ENCODE data around the gene NEURL2.
"Not testable (repeated sequence)": the region's sequence is repeated elsewhere in the genome, so short reads cannot be mapped to it uniquely, and the experiment has no call there.

The NEURL2 gene

DNA sequence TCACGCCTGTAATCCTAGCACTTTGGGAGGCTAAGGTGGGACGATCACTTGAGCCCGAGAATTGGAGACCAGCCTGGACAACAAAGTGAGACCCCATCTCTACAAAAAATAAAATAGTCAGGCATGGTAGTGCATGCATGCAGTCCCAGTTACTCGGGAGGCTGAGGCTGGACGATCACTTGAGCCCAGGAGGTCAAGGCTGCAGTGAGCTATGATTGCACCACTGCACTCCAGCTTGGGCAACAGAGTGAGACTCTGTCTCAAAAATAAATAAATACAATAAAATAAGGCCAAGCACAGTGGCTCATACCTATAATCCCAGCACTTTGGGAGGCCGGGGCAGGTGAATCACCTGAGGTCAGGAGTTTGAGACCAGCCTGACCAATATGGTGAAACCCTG, 10.3 kb upstream of the NEURL2 start:
- DNase-seq (ENCODE audit: low read depth in 2 of 3, low spot score in 1 of 3): not testable (repeated sequence)

DNA sequence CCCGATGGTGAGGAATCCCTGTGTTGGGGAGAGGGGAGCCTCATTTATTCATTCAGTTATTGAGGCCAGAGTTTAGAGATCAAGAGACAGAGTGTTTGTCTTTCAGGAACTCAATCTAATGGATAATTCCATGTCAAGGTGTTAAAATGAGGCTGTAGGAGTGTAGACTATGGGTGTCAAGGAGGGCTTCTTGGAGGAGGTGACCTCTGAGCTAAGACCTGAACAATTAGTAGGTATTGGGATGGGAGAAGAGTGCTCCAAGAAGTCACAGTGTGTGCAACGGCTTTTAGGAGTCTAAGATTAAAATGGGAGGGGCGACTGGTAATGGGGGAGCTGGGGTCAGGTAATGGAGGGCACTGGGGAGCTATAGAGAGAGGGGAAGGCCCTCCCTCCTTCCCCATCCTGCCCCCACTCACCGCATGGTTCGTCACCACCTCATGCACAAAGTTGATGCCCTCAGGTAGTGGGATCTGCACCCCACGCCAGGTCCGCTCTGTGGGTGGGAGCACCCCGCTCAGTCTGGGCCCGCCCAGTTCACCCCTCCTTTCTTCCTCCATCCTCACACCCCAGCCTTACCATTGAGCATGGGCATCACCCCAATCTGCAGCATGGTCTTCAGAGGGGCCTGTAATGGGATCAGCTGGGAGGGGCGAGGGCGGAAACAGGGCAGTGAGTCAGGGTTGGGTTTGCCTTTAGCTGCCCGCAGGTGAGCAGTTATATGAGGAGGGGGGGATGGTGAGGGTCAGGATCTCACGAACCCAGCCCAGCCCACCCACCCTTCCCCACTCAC, 8.2 kb upstream of the NEURL2 start:
- DNase-seq (ENCODE audit: low read depth in 2 of 3, low spot score in 1 of 3): no peak

DNA sequence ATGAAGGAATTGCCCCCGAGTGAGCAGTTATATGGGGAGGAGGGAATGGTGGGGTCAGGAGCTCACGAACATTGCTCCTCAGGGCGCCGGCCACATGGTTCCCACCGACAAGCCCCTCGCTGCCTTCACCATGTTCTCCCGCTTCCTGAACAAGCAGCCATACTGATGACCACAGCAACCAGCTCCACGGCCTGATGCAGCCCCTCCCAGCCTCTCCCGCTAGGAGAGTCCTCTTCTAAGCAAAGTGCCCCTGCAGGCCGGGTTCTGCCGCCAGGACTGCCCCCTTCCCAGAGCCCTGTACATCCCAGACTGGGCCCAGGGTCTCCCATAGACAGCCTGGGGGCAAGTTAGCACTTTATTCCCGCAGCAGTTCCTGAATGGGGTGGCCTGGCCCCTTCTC, 7.3 kb upstream of the NEURL2 start:
- no peak for DNase-seq (ENCODE audit: low read depth in 2 of 3, low spot score in 1 of 3)

DNA sequence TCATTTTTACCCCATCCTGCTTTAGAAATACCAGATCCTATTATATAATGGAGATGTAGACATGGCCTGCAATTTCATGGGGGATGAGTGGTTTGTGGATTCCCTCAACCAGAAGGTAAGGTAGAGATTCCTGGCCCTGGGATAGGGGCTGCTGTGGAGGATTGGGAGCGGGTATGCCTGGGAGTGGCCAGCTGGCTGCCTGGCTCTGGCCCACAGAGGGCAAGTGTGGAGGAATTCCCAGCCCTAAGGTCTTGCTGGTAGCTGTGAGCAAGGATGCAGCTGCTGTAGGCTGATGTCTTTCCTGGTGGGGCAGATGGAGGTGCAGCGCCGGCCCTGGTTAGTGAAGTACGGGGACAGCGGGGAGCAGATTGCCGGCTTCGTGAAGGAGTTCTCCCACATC, 6.7 kb upstream of the NEURL2 start:
- no peak for DNase-seq (ENCODE audit: low read depth in 2 of 3, low spot score in 1 of 3)

DNA sequence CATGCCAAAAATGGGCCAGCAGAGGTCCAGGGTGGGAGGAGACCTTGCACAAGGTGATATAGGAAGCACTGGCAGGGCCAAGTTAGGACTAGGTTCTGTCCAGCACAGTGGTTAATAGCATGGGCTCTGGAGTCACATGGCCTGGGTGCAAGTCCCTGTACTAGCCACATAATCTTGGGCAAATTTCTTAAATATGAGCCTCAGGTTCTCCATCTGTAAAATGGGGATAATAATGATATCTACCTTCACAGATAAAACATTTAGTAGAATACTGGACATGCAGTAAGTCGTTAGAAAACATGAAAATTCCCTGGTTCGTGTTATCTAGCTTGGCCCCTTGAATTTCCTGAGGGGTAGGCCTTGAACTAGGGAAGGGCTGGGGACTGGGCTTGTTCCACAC, 6.3 kb upstream of the NEURL2 start:
- no peak for DNase-seq (ENCODE audit: low read depth in 2 of 3, low spot score in 1 of 3)

DNA sequence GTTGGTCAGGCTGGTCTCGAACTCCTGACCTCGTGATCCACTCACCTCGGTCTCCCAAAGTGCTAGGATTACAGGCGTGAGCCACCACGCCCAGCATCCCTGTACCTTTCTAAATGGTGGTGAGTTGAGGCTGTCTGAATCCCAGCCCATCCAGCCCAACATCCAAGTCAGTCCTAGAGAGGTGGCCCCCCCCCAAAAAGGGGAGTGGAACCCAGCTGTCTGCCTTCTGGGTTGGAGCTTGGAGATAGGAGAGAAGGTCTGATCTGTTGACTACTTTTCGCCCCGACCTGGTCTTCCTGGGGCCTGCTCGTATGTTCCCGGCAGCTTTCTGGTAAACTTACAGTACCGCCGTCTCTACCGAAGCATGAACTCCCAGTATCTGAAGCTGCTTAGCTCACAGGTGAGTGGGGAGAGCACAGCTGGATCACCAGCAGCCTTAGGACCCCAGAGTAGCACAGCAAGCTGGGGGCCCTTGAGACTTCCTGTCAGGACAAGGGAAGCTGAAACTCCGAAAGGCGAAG, 5.7 kb upstream of the NEURL2 start:
- DNase-seq (ENCODE audit: low read depth in 2 of 3, low spot score in 1 of 3): no peak

DNA sequence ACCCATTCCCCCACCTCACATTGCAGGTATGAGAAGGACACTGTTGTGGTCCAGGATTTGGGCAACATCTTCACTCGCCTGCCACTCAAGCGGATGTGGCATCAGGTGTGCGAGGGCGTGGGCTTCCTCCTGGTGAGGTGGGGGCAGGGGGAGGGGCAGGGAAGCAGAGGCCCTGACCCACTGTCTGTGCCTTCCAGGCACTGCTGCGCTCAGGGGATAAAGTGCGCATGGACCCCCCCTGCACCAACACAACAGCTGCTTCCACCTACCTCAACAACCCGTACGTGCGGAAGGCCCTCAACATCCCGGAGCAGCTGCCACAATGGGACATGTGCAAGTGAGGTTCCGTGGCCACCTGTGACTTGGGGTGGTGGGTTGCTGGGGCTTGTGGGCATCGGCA, 3.8 kb upstream of the NEURL2 start:
- DNase-seq (ENCODE audit: low read depth in 2 of 3, low spot score in 1 of 3): no peak

DNA sequence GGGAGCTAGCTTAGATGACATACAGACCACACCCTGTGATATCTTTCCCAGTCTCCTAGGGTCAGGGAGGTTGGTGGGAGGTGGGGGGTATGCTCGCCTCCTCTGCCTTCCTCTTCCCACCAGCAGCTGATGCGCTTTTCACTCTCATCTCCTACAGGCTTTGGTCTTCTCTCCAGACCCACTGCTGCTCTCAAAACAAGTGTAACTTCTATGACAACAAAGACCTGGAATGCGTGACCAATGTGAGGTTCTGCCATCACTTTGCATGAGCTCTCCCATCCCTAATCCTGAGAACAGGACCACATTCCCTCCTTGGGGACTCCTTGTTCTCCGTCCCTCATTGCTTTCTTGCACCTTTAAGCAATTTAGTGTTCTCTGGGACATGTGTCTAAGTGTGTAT, 2.8 kb upstream of the NEURL2 start:
- no peak for DNase-seq (ENCODE audit: low read depth in 2 of 3, low spot score in 1 of 3)

DNA sequence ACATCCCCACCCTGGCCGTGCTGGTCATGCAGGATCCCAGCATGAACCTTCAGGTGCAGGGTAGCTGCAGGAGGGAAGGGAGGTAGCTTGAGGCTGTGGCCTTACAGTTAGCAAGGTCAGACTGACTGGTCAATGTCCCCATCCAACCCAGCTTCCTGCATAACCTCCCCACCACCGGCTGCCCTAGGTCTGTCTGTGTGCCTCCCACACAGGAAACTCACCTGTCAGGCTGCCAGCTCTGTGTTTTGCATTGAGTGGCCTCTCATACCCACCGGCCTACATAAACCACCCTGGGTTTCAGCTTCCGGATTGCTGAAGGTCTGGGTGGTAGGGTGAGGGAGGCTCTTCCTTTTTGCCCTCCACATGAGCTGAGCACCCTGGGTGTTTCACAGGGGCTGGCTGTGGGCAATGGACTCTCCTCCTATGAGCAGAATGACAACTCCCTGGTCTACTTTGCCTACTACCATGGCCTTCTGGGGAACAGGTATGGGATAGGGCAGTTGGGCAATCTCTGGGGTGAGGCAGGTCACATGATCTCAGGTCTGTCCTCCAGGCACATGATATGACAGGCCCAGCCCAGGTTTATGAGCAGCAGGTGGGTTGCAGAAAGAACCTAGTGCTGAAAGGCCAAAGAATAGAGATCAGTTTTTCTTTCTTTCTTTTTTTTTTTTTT, 2.0 kb upstream of the NEURL2 start:
- DNase-seq (ENCODE audit: low read depth in 2 of 3, low spot score in 1 of 3): no peak

DNA sequence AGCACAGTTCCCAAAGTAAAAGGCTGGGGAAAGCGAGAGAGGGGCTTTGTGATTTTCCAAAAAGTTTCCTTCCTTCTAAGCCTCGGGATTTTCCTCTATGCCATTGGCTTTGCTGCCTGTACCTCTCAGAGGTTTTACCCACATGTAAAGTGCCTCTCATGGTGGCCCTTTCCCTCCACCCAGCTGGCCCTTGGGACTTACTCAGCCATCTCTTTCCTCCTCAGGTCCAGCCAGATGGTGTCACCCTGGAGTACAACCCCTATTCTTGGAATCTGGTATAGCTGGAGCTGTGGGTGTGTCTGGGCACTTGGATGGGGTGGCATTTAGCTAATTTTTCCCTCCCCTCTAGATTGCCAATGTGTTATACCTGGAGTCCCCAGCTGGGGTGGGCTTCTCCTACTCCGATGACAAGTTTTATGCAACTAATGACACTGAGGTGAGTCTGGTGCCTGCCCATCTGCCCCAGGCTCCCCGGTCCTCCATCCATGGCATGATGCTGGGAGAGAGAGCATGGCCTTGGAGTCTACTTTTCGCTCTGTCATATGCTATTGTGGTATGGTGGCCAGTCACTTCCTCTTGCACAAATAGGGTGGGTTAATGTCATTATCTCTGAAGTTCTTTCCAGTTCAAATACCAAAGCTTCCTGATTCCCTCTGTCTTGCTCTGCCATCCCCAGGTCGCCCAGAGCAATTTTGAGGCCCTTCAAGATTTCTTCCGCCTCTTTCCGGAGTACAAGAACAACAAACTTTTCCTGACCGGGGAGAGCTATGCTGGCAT, 1.2 kb upstream of the NEURL2 start:
- DNase-seq (ENCODE audit: low read depth in 2 of 3, low spot score in 1 of 3): no peak

DNA sequence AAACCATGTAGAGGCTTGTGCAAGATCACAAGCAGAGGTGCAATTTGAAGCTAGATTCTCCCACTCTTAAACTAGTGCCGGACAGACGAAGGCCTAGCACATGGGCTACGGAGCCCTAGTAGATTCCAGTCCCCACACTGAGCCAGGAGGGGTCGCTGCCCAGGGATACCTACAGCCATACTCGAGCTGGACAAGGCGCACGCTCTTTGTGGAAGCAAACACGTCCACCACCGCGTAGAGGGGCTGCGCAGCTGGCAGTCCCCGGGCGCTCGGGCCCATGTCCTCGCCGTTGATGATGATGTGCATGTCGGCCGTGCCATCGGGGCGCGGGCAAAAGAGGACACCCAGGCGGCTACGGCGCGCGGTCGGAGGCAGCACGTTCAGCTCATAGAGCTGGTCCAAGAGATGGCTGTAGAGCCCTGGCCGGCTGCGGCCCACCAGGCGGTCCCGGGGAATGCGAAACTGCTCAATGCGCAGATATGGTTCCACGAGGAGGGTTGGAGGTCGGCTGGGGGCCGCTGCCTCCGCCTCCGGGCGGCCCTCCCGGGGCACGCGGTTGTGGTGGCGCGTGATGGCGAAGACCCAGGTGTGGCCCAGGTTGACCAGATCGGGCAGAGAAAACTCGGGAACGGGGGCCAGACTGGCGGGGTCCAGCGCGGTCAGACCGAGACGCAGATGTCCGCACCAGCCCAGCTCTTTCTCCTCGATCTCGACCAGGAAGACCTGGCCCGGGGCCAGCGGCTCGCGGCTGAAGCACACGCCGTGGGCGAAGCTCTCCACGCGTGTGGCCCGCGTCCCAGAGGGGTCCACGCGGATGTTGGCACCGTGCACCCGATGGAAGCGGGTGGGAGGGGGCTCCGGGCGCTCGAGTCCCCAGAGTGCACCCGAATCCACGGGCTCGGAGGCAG, 677 bp downstream of the NEURL2 start:
- DNase-seq (ENCODE audit: low read depth in 2 of 3, low spot score in 1 of 3): peak; percentile 27 to 40 (median 39)

DNA sequence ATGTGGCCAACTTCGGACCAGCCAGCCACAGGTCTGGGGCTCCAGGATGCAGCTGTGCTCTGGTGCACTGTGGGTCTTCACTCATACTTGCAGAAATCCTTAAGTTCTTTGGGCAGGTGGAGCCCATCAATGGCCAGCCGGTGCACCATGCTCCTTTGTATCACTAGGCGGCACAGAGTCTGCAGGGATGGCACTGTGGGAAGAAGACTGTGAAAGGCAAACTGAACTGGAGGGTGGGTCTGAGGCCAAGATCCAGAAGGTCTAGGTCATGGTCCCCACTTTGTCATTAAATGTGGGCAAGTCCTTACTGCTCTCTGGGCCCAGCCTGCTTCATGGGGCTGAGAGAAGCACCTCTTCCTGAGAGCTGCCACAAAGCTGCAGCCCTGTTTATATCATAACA, 2.3 kb downstream of the NEURL2 start:
- DNase-seq (ENCODE audit: low read depth in 2 of 3, low spot score in 1 of 3): no peak

DNA sequence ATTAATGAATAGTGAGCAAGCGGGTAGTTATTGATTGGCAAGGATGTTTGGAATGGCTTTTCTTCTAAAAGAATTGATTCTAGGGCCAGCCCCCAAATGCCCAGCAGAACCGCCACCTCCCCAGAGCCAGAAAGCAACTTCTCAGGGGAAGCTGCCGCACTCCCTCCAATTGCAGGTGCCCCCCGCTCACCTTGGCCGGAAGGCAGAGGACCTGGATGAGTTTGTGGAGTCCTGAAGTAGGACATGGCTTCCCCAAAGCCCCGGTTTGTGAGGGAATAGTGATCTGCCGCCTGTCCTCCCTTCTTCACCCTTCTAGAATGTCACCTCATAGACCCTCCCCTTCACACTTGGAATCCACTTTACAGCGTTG, 3.7 kb downstream of the NEURL2 start, which contains the start of gene SPATA25:
TSS of gene SPATA25 (minus strand) at position 277 of the 370 bp plus-strand sequence. CDS start at position 245, 32 bp downstream.
- DNase-seq (ENCODE audit: low read depth in 2 of 3, low spot score in 1 of 3): no peak

DNA sequence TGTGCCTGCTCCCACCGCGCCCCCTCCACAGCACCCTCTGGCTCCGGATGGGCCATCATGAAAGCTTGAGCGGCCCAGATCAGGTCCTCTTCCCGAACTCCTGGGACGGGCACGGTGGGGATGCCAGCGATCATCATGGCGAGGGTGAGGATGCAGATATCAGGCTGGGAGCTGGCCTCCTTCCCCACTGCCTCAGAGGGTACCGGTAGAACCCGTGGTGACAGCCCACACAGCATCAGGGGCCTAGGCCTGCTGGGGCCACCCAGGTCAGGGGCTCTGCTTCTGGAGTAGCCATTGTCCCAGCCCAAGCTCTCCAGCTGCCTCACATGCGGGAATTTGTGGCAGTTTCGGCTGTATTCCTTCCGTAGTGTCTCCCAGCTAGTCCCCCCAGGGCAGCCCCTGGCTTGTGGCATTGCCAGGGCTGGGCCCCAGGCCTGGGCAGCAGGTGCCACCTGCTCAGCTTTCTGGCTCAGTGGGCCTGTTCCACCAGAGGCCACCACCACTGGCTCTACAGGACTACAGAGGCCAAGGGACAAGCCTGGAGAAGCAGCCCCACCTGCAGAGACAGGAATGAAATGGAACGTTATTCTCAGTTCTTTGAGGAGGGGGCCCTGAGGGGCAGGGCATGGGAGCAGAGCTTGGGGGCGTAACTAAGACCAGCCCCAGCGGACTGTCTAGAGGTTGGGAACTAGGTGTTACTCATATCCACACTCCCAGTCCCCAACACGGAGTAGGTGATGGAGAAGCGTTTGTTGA, 4.2 kb downstream of the NEURL2 start:
- no peak for DNase-seq (ENCODE audit: low read depth in 2 of 3, low spot score in 1 of 3)

DNA sequence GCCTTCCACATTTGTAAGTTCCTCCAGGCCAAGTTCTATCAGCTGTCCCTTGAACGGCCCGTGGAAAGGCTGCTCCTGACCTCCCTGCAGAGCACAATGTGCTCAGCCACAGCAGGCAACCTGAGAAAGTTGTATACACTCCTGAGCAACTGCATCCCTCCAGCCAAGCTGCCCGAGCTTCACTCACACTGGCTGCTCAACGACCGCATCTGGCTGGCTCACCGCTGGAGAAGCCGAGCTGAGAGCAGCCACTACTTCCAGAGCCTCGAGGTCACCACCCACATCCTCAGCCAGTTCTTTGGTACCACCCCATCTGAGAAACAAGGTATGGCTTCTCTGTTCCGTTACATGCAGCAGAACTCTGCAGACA, 7.9 kb downstream of the NEURL2 start:
- no peak for DNase-seq (ENCODE audit: low read depth in 2 of 3, low spot score in 1 of 3)

DNA sequence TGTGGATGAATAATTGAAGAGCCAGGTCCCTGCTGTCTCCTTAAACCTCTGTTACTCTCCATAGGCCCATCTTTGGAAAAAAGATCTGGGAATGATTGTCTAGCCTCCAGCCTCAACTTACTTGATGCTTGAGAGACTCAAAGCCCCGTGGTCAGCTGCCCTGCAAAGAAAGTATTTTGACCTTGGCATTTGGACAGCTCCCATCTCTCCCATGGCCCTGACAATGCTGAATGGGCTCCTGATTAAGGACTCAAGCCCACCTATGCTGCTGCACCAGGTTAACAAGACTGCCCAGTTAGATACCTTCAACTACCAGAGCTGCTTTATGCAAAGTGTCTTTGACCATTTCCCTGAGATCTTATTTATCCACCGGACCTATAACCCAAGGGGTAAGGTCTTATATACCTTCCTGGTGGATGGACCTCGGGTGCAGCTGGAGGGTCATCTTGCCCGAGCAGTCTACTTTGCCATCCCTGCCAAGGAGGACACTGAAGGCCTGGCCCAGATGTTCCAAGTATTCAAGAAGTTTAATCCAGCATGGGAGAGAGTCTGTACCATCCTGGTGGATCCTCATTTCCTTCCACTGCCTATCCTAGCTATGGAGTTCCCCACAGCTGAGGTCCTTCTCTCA, 8.4 kb downstream of the NEURL2 start:
- no peak for DNase-seq (ENCODE audit: low read depth in 2 of 3, low spot score in 1 of 3)

DNA sequence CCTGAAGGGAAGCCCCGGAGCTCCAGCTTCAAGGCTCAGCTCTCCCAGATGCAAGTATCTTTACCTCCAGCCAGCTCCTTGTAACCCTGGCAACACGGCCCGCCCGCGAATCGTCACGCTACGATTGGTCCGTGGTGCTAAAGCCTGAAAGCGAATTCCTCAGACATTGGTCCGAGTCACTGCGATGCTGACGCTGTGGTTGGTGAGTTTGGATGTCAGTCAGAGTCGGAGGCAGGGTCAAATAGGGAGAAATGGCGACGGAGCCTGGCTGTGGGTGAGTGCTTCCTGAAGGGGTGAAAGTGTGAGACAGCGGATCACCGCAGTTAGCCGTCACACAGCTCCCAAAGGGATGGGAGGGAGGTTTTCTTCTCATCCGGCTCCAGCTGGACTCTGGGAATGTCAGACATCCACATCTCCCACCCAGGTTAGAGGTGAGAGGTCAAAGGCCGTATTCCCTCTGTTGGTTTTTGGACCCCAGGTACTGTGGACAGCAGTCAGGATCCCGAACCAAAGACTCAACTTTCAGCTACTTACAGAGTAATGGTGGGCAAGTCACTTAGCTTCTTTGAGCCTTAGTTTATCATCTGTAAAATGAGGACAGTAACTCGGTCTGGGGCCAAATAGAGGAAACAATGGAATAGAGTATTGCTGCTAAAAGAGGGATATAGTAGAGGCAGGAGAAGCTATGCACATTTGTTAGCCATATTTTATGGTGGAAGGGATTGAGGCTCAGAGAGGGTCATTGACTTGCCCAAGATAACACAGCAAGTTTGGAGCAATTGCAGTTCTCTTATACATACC, 9.8 kb downstream of the NEURL2 start, which contains the start of gene ZSWIM1:
TSS of gene ZSWIM1 (plus strand) at position 240 of the 801 bp plus-strand sequence. CDS start 1,366 bp downstream, outside the sequence.
- peak; percentile 98 to 99 (median 99) for DNase-seq (ENCODE audit: low read depth in 2 of 3, low spot score in 1 of 3)

DNA sequence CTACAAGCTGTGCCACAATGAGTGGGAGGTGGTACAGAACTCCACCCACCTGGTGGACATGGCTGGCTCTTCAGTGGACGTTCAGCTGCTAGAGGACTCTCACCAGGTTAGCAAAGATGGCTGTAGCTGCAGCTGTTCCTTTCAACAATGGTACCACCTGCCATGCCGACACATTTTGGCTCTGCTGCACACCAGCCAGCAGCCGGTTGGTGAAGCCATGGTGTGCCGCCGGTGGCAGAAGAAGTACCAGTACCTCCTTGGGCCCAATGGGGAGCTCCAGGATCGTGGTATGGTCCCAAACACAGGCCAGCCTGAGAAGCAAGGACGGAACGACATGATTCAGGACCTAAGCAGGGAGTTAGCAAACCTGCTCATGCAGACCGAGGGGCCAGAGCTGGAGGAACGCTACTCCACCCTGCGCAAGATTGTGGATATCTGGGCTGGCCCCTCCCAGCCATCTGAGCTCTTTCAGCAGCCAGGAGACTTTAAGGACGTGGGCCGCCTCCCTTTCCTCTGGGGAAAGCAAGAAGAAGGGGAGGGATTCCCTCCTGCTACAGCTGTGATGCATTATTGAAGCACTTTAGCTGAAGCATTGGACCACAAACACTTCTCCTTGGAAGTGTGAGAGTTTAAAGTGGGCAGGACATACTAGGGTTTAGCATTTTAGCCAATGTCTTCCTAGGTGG, 12.8 kb downstream of the NEURL2 start:
- DNase-seq (ENCODE audit: low read depth in 2 of 3, low spot score in 1 of 3): no peak
